ENCODE results near the gene CNBD2.
"Not testable (repeated sequence)": the region's sequence is repeated elsewhere in the genome, so short reads cannot be mapped to it uniquely, and the experiment has no call there.

The CNBD2 gene

DNA sequence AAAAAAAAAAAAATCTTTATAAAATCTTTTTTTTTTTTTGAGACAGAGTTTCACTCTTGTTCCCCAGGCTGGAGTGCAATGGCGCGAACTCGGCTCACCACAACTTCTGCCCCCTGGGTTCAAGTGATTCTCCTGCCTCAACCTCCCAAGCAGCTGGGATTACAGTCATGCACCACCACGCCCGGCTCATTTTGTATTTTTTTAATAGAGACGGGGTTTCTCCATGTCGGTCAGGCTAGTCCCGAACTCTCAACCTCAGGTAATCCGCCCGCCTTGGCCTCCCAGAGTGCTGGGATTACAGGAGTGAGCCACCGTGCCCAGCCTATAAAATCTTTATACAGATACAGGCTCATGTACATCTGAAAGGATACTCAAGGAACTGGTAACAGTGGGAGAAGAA, 100.1 kb downstream of the CNBD2 start:
- DNase-seq; H3K4me1 ChIP-seq (ENCODE audit: control insufficient read depth, insufficient read depth, low read length, poor library complexity, severe bottlenecking); H3K27ac ChIP-seq (ENCODE audit: insufficient read depth, low read length, poor library complexity, severe bottlenecking); H3K27me3 ChIP-seq (replicated peaks; ENCODE audit: control insufficient read depth, insufficient read depth, low read length, poor library complexity, severe bottlenecking); H3K36me3 ChIP-seq (ENCODE audit: control insufficient read depth, insufficient read depth, low read length); H3K4me3 ChIP-seq (ENCODE audit: insufficient read depth, low read depth, low read length, poor library complexity, severe bottlenecking); H3K9me3 ChIP-seq (ENCODE audit: control insufficient read depth, low read length): not testable (repeated sequence)

DNA sequence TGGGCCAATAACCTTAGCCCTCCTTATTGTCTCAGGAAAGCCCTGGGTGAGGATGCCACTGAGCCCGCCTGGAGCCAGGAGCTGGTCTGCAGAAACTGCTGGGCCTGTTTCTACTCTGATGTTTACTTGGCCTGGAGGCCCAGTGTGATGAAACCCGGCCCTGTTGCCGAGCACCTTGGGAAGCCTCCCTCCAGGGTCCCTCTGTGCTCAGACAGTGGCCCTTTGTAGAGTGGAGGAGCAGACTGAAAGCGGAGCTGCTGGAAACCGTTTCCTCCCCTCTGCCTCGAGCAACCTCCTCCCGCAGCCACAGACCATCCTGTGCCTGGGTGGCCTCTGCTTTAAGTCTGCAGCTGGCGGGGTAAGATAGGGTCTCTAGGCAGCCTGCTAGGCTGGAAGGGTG, 102.1 kb downstream of the CNBD2 start:
- Histone ChIP-seq H3K27ac (ENCODE audit: insufficient read depth, low read length, poor library complexity, severe bottlenecking) (no peak overlapping the region), H3K4me3 (ENCODE audit: insufficient read depth, low read depth, low read length, poor library complexity, severe bottlenecking) (no peak overlapping the region), H3K4me1 (ENCODE audit: control insufficient read depth, insufficient read depth, low read length, poor library complexity, severe bottlenecking) (no peaks in the 10 kb centered on the region), H3K36me3 (ENCODE audit: control insufficient read depth, insufficient read depth, low read length) (no peaks in the 10 kb centered on the region), H3K27me3 (replicated peaks; ENCODE audit: control insufficient read depth, insufficient read depth, low read length, poor library complexity, severe bottlenecking) (no peaks in the 10 kb centered on the region), H3K9me3 (ENCODE audit: control insufficient read depth, low read length) (no peaks in the 10 kb centered on the region)
- DNase-seq = no peak

DNA sequence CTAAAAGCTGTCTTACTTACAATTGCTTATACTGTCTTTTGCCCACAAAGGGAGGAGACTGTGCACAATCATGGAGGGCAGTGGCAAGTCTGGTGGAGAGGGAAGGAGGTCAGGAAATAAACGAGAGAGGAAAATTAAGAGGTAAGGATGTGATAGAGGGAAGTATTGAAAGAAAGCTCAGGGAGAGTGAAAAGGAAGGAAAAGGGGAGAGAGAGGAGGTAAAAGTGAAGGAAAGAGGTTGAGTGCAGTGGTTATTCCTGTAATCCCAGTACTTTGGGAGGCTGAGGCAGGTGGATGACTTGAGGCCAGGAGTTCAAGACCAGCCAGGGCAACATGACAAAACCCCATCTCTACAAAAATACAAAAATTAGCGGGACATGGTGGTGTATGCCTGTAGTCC, 103.5 kb downstream of the CNBD2 start:
- DNase-seq = no peak
- H3K4me3 ChIP-seq (ENCODE audit: insufficient read depth, low read depth, low read length, poor library complexity, severe bottlenecking) = no peak overlapping the region
- no peaks in the 10 kb centered on the region for H3K36me3 ChIP-seq (ENCODE audit: control insufficient read depth, insufficient read depth, low read length)
- H3K27ac ChIP-seq (ENCODE audit: insufficient read depth, low read length, poor library complexity, severe bottlenecking) = no peak overlapping the region
- no peaks in the 10 kb centered on the region for H3K27me3 ChIP-seq (replicated peaks; ENCODE audit: control insufficient read depth, insufficient read depth, low read length, poor library complexity, severe bottlenecking)
- H3K9me3 ChIP-seq (ENCODE audit: control insufficient read depth, low read length) = no peaks in the 10 kb centered on the region
- no peaks in the 10 kb centered on the region for H3K4me1 ChIP-seq (ENCODE audit: control insufficient read depth, insufficient read depth, low read length, poor library complexity, severe bottlenecking)

DNA sequence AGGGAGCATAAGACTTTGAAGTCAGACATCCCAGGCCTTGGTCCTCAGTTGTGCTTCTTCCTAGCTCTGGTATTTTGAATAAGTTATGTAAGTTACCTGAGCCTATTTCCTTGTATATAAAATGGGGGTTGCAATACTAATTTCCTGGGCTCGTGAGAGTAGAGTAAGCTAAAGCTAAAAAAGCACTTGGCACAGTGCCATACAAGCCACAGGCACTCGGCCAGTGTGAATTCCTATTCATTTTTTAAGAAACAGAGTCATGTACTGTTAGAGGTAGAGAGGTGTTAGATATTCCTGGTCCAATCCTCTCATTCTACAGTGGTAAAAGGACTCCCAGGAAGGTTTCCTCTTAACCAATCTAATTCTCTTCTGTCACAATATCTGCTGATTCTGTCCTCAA, 106.6 kb downstream of the CNBD2 start:
- no peak overlapping the region for H3K4me3 ChIP-seq (ENCODE audit: insufficient read depth, low read depth, low read length, poor library complexity, severe bottlenecking)
- no peaks in the 10 kb centered on the region for H3K36me3 ChIP-seq (ENCODE audit: control insufficient read depth, insufficient read depth, low read length)
- H3K9me3 ChIP-seq (ENCODE audit: control insufficient read depth, low read length) = no peaks in the 10 kb centered on the region
- H3K27ac ChIP-seq (ENCODE audit: insufficient read depth, low read length, poor library complexity, severe bottlenecking) = no peak overlapping the region
- no peaks in the 10 kb centered on the region for H3K4me1 ChIP-seq (ENCODE audit: control insufficient read depth, insufficient read depth, low read length, poor library complexity, severe bottlenecking)
- H3K27me3 ChIP-seq (replicated peaks; ENCODE audit: control insufficient read depth, insufficient read depth, low read length, poor library complexity, severe bottlenecking) = no peaks in the 10 kb centered on the region
- no peak for DNase-seq

DNA sequence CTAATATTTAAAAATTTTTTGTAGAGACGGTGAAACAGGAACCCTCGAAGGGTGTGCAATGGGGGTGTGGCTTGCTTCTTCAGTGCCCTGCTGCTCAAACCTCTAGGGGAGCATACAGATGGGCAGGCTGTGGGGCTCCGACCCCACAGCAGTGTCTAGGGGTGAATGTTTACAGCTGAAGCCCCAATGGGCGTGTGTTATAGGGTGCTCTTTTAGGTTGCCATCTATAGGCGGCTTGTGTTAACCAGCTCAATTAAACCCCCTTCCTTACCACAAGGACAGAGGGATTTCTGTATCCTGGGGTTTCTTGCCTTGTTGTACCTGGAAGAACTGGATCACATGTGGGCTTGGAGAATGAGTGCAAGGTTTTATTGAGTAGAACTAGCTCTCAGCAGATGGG, 109.4 kb downstream of the CNBD2 start:
- not testable (repeated sequence) for H3K4me1 ChIP-seq (ENCODE audit: control insufficient read depth, insufficient read depth, low read length, poor library complexity, severe bottlenecking); H3K4me3 ChIP-seq (ENCODE audit: insufficient read depth, low read depth, low read length, poor library complexity, severe bottlenecking); H3K36me3 ChIP-seq (ENCODE audit: control insufficient read depth, insufficient read depth, low read length); H3K27me3 ChIP-seq (replicated peaks; ENCODE audit: control insufficient read depth, insufficient read depth, low read length, poor library complexity, severe bottlenecking); H3K27ac ChIP-seq (ENCODE audit: insufficient read depth, low read length, poor library complexity, severe bottlenecking); H3K9me3 ChIP-seq (ENCODE audit: control insufficient read depth, low read length); DNase-seq

DNA sequence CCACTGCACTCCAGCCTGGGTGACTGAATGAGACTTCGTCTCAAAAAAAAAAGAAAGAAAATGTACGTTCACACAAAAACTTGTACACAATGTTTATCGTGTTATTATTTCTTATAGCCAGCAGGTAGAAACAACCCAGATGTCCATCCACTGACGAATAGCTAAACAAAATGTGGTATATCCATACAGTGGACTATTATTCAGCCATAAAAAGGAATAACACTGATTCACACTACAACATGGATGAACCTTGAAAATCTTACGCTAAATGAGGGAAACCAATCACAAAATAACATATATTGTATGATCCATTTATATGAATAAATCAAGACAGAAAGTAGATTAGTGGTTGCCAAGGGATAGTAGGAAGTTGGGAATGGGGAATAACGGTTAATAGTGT, 111.1 kb downstream of the CNBD2 start:
- Histone ChIP-seq H3K36me3 (ENCODE audit: control insufficient read depth, insufficient read depth, low read length) (no peaks in the 10 kb centered on the region), H3K4me3 (ENCODE audit: insufficient read depth, low read depth, low read length, poor library complexity, severe bottlenecking) (no peak overlapping the region), H3K27ac (ENCODE audit: insufficient read depth, low read length, poor library complexity, severe bottlenecking) (no peak overlapping the region), H3K4me1 (ENCODE audit: control insufficient read depth, insufficient read depth, low read length, poor library complexity, severe bottlenecking) (no peaks in the 10 kb centered on the region), H3K27me3 (replicated peaks; ENCODE audit: control insufficient read depth, insufficient read depth, low read length, poor library complexity, severe bottlenecking) (no peaks in the 10 kb centered on the region), H3K9me3 (ENCODE audit: control insufficient read depth, low read length) (no peaks in the 10 kb centered on the region)
- DNase-seq = no peak

DNA sequence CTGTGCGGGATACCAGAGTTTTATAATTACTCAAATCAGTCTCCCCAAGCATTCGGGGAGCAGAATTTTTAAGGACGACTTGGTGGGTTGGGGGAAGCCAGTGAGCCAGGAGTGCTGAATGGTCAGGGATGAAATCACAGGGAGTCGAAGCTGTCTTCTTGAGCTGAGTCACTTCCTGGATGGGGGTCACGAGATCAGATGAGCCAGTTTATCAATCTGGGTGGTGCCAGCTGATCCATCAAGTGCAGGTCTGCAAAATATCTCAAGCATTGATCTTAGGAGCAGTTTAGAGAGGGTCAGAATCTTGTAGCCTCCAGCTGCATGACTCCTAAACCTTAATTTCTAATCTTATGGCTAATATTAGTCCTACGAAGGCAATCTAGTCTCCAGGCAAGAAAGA, 111.6 kb downstream of the CNBD2 start:
- H3K27me3 ChIP-seq (replicated peaks; ENCODE audit: control insufficient read depth, insufficient read depth, low read length, poor library complexity, severe bottlenecking); DNase-seq; H3K36me3 ChIP-seq (ENCODE audit: control insufficient read depth, insufficient read depth, low read length); H3K4me3 ChIP-seq (ENCODE audit: insufficient read depth, low read depth, low read length, poor library complexity, severe bottlenecking); H3K9me3 ChIP-seq (ENCODE audit: control insufficient read depth, low read length); H3K27ac ChIP-seq (ENCODE audit: insufficient read depth, low read length, poor library complexity, severe bottlenecking); H3K4me1 ChIP-seq (ENCODE audit: control insufficient read depth, insufficient read depth, low read length, poor library complexity, severe bottlenecking): not testable (repeated sequence)

Measured in effector memory CD4-positive, alpha-beta T cell (primary cell).